Stimulated activated CD4-positive, alpha-beta T cell treated with anti-CD3 and anti-CD28 coated beads, Interleukin-15, amount 100 ng/mL, for 48 hours (primary cell): ENCODE measurements around the gene TMED10.
"Not testable (repeated sequence)": the region's sequence is repeated elsewhere in the genome, so short reads cannot be mapped to it uniquely, and the experiment has no call there.

Experiments used
- DNase-seq, 2 donors: peaks; one replicate each; pipeline ENCODE4 v3.0.0-alpha.2; 2020; ENCODE audit warnings: low read depth in 2 of 2

TMED10 gene

GRCh38 chr14:75127474-75127820 is 49.0 kb downstream of the TMED10 start:
- not testable (repeated sequence) for DNase-seq

- DNase-seq, result peak; percentile 84 to 86
These were observed 49.5 kb downstream of the TMED10 start, which contains the start of gene NEK9 for GRCh38 chr14:75126679-75127473. TSS of gene NEK9 (minus strand) at chr14:75127048. CDS start at chr14:75126921, 127 bp downstream.

GRCh38 chr14:75126121-75126544 is 50.3 kb downstream of the TMED10 start:
- DNase-seq, result no peak

GRCh38 chr14:75125617-75126016 is 50.8 kb downstream of the TMED10 start:
- no peak for DNase-seq

GRCh38 chr14:75123991-75124390 is 52.4 kb downstream of the TMED10 start:
- DNase-seq, result no peak

GRCh38 chr14:75121552-75121951 is 54.9 kb downstream of the TMED10 start:
- DNase-seq, result no peak

- no peak for DNase-seq
These were observed 55.7 kb downstream of the TMED10 start for GRCh38 chr14:75120541-75121291.

GRCh38 chr14:75119056-75119455 is 57.4 kb downstream of the TMED10 start:
- no peak for DNase-seq

GRCh38 chr14:75113932-75114539 is 62.4 kb downstream of the TMED10 start:
- DNase-seq, result no peak

- no peak for DNase-seq
These were observed 66.5 kb downstream of the TMED10 start for GRCh38 chr14:75109877-75110276.

- no peak for DNase-seq
These were observed 69.2 kb downstream of the TMED10 start for GRCh38 chr14:75107186-75107585.

- DNase-seq, result no peak
These were observed 74.9 kb downstream of the TMED10 start for GRCh38 chr14:75101491-75101890.

GRCh38 chr14:75098682-75099081 is 77.7 kb downstream of the TMED10 start:
- DNase-seq, result no peak

- no peak for DNase-seq
These were observed 78.2 kb downstream of the TMED10 start for GRCh38 chr14:75098212-75098611.

GRCh38 chr14:75096959-75097358 is 79.5 kb downstream of the TMED10 start:
- no peak for DNase-seq

GRCh38 chr14:75095690-75096089 is 80.7 kb downstream of the TMED10 start:
- DNase-seq, result no peak

GRCh38 chr14:75094896-75095295 is 81.5 kb downstream of the TMED10 start:
- no peak for DNase-seq

- no peak for DNase-seq
These were observed 83.7 kb downstream of the TMED10 start for GRCh38 chr14:75092698-75093097.

GRCh38 chr14:75091251-75091650 is 85.2 kb downstream of the TMED10 start:
- DNase-seq, result no peak

- no peak for DNase-seq
These were observed 86.1 kb downstream of the TMED10 start for GRCh38 chr14:75090353-75090752.

- DNase-seq, result no peak
These were observed 87.6 kb downstream of the TMED10 start for GRCh38 chr14:75088566-75089373.

GRCh38 chr14:75088153-75088552 is 88.3 kb downstream of the TMED10 start:
- no peak for DNase-seq
